K562 (cell line): ENCODE results near the gene EPB41L4B. TPM values are rescaled to one million over a fixed set of nuclear protein-coding genes. Genes with fewer than 3 reads are reported as not detected.

Experiments used
- ATAC-seq: fragments of 200-7000 bp; cut with Tn5 transposase; 3 replicates; pipeline ENCODE4 v1.9.1; 2020; ENCODE audit warnings: moderate library complexity
- BruUV-seq: library from RNA; stranded (reverse); fragments of 400-500 nt; replicated peaks from 2 replicates; lab custom pipeline; 2021; lab: Mats Ljungman, UMichigan
- CTCF ChIA-PET: fragments of 300-600 bp; formaldehyde crosslinking; extraction: SDS; loops from one replicate; lab custom pipeline; 2021; ENCODE audit warnings: low intra/inter-chr PET ratio; lab: Yijun Ruan, JAX
- POLR2A ChIA-PET: fragments of 300-600, 350-650 bp; sonication (Branson Sonifier 250); formaldehyde crosslinking; extraction: SDS; loops from one replicate; lab custom pipeline; 2021; ENCODE audit warnings: antibody characterized with exemption, inconsistent platforms; lab: Yijun Ruan, JAX
- DNase-seq, 4 experiments: peaks; one replicate each; pipeline versions ENCODE4 v3.0.0 to v3.0.0-alpha.2; 2011 to 2018; ENCODE audit warnings: low spot score in 3 of 4, mixed read lengths in 3 of 4; ENCODE audit errors: extremely low read depth in 1 of 4
- FAIRE-seq: peaks from 2 replicates; lab custom pipeline; 2011; peaks lifted over from hg19 to GRCh38; lab: Jason Lieb, UNC
- H2AFZ ChIP-seq: 2 replicates; pipeline ENCODE4 v1.6.0; 2011; ENCODE audit warnings: low read depth, low read length, control low read depth, inconsistent platforms
- H3K27ac ChIP-seq: fragments of 200-600 bp; 3 replicates; pipeline ENCODE4 v1.8.0; 2011; ENCODE audit warnings: low read depth, mild to moderate bottlenecking, control low read depth, inconsistent platforms, low read length, moderate library complexity, mixed read lengths; ENCODE audit errors: extremely low read depth
- H3K27me3 ChIP-seq, 2 experiments: fragments of 300-600 bp in 1 of 2; 2 replicates in 1 of 2; 3 replicates in 1 of 2; pipeline versions ENCODE4 v1.6.0 to v1.8.0; 2011; ENCODE audit warnings: inconsistent platforms in 2 of 2, low read length in 2 of 2, mild to moderate bottlenecking in 1 of 2, mixed read lengths in 1 of 2, moderate library complexity in 1 of 2; ENCODE audit not compliant: control insufficient read depth in 2 of 2, insufficient read depth in 2 of 2
- H3K36me3 ChIP-seq: fragments of 300-600 bp; 3 replicates; pipeline ENCODE4 v1.8.0; 2011; ENCODE audit warnings: mild to moderate bottlenecking, low read length, inconsistent platforms; ENCODE audit not compliant: control insufficient read depth, insufficient read depth
- H3K4me1 ChIP-seq, 2 experiments: fragments of 200-600 bp in 1 of 2; replicated peaks in 1 of 2; 2 replicates in 1 of 2; 3 replicates in 1 of 2; pipeline versions ENCODE4 v1.5.1 to v1.8.0; 2011; ENCODE audit warnings: inconsistent platforms in 2 of 2, low read length in 2 of 2, mild to moderate bottlenecking in 1 of 2, mixed read lengths in 1 of 2, moderate library complexity in 1 of 2; ENCODE audit not compliant: control insufficient read depth in 2 of 2, insufficient read depth in 2 of 2
- H3K4me2 ChIP-seq: 2 replicates; pipeline ENCODE4 v1.6.1; 2011; ENCODE audit warnings: low read length, control low read depth, inconsistent platforms, mixed read lengths; ENCODE audit not compliant: insufficient read depth
- H3K4me3 ChIP-seq: fragments of 200-600 bp; sonication (generic), shearing (Covaris generic); 2 replicates; pipeline ENCODE4 v1.5.1; 2016; ENCODE audit warnings: control low read depth, inconsistent platforms
- H3K79me2 ChIP-seq: fragments of 200-600 bp; 3 replicates; pipeline ENCODE4 v1.8.0; 2011; ENCODE audit warnings: low read length, inconsistent platforms; ENCODE audit not compliant: control insufficient read depth, insufficient read depth
- H3K9ac ChIP-seq, 2 experiments: 2 replicates each; pipeline versions ENCODE4 v1.6.0 to v1.6.1; 2011; ENCODE audit warnings: low read depth in 2 of 2, low read length in 2 of 2, control low read depth in 1 of 2, inconsistent platforms in 1 of 2, mild to moderate bottlenecking in 1 of 2, mixed read lengths in 1 of 2; ENCODE audit not compliant: insufficient read depth in 1 of 2
- H3K9me1 ChIP-seq: one replicate; pipeline ENCODE4 v1.6.0; 2011; ENCODE audit warnings: inconsistent platforms, mild to moderate bottlenecking, low read length, moderate library complexity; ENCODE audit not compliant: control insufficient read depth, insufficient read depth
- H3K9me3 ChIP-seq: replicated peaks from 2 replicates; pipeline ENCODE4 v1.5.1; 2011; ENCODE audit warnings: low read depth, low read length, inconsistent platforms; ENCODE audit not compliant: control insufficient read depth, insufficient read depth
- H4K20me1 ChIP-seq: replicated peaks from 2 replicates; pipeline ENCODE4 v1.6.1; 2011; ENCODE audit warnings: low read length, inconsistent platforms, mixed read lengths; ENCODE audit not compliant: control insufficient read depth, insufficient read depth
- BACH1 ChIP-seq: fragments of 200-800 bp; sonication (Bioruptor generic); IDR thresholded peaks from 2 replicates; pipeline ENCODE4 v1.6.1; 2016; ENCODE audit warnings: missing genetic modification characterization, missing compliant biosample characterization
- CBX3 ChIP-seq, 2 experiments: IDR thresholded peaks; 1 replicate in 1 of 2; 2 replicates in 1 of 2; pipeline ENCODE4 v1.6.1; 2012; ENCODE audit warnings: inconsistent platforms in 2 of 2, low read length in 2 of 2, borderline replicate concordance in 1 of 2, control low read depth in 1 of 2
- MCM2 ChIP-seq: fragments of 450-650 bp; IDR thresholded peaks from 2 replicates; pipeline ENCODE4 v1.6.1; 2017; ENCODE audit warnings: low read depth, mild to moderate bottlenecking
- NFATC3 ChIP-seq: fragments of 450-650 bp; IDR thresholded peaks from 2 replicates; pipeline ENCODE4 v1.6.1; 2017; ENCODE audit warnings: mild to moderate bottlenecking
- PHF8 ChIP-seq: fragments of 200-600 bp; sonication (generic); IDR thresholded peaks from 2 replicates; pipeline ENCODE4 v1.6.1; 2012; ENCODE audit warnings: mixed run types, mild to moderate bottlenecking, inconsistent platforms, low read length, moderate library complexity, borderline replicate concordance
- RBFOX2 ChIP-seq: fragments of 200-400 bp; formaldehyde crosslinking; IDR thresholded peaks from 2 replicates; pipeline ENCODE4 v1.6.1; 2017; ENCODE audit warnings: low read depth, mild to moderate bottlenecking, low read length, moderate library complexity
- SMC3 ChIP-seq: conservative IDR thresholded peaks from 2 replicates; pipeline ENCODE4 v1.6.1; 2011; ENCODE audit warnings: low read depth, low read length, improper control_type of control experiment; ENCODE audit not compliant: insufficient read depth
- TEAD2 ChIP-seq: fragments of 450-650 bp; IDR thresholded peaks from 2 replicates; pipeline ENCODE4 v1.6.1; 2016; ENCODE audit warnings: missing genetic modification characterization, control low read depth, missing compliant biosample characterization
- TOE1 ChIP-seq, 2 experiments: fragments of 450-650 bp in 1 of 2; sonication (generic) in 1 of 2; formaldehyde crosslinking in 1 of 2; IDR thresholded peaks; 2 replicates each; pipeline versions ENCODE4 v1.7.1 to v1.8.0; 2016 to 2022; ENCODE audit warnings: borderline replicate concordance in 2 of 2, mild to moderate bottlenecking in 2 of 2, antibody characterized with exemption in 1 of 2, inconsistent platforms in 1 of 2, low read depth in 1 of 2, missing genetic modification reagents in 1 of 2, moderate library complexity in 1 of 2
- ZBED1 ChIP-seq: IDR thresholded peaks from 2 replicates; pipeline ENCODE4 v1.6.1; 2014
- WGBS: fragments of 100-300 bp; shearing (Covaris generic); methylation state at CpG from one replicate; pipeline ENCODE4 v1.1.6; 2016; ENCODE audit warnings: low coverage, mixed read lengths; ENCODE audit not compliant: insufficient coverage; ENCODE audit errors: missing lambda C conversion rate; 5-methylcytosine and 5-hydroxymethylcytosine counted together
- in situ Hi-C: fragments of 300-500 bp; cut with MboI; formaldehyde crosslinking; loops from 4 replicates; pipeline ENCODE4 v1.15.0; 2018; ENCODE audit warnings: inconsistent platforms, mixed read lengths
- intact Hi-C: fragments of 100-400 bp; cut with micrococcal nuclease; formaldehyde crosslinking; loops from 2 replicates; pipeline ENCODE4 v1.14.2; 2022
- polyA plus RNA-seq, 8 experiments: library from polyadenylated mRNA; depleted of rRNA in 4 of 8; stranded (reverse) in 5 of 8; unstranded in 3 of 8; fragments of >200 nt; fragmentation: Nextera tagmentation in 2 of 8; fragmentation: Illumina TruSeq in 1 of 8; extraction: Ambion mirVana in 2 of 8; extraction: Trizol in 1 of 8; gene quantifications; 2 replicates each; pipeline versions ENCODE4 v1.2.1 to v1.2.3, GENCODE V29; 2011 to 2014; ENCODE audit warnings: inconsistent platforms in 1 of 8, missing spikeins in 1 of 8
- total RNA-seq, 7 experiments: library from RNA; depleted of rRNA in 6 of 7; stranded (reverse); fragments of >200 nt in 6 of 7; fragmentation: Illumina TruSeq in 2 of 7; extraction: Trizol in 2 of 7; gene quantifications; 2 replicates each; pipeline versions ENCODE4 v1.2.1 to v1.2.3, GENCODE V29; 2011 to 2021; ENCODE audit warnings: low replicate concordance in 1 of 7
- TF ChIP-seq, protein P1 (sequence below), 3 experiments: fragments of 200-800 bp in 1 of 3; fragments of 250-450 bp in 1 of 3; fragments of 450-650 bp in 1 of 3; sonication (Bioruptor Pico) in 1 of 3; sonication (Bioruptor generic) in 1 of 3; formaldehyde crosslinking in 1 of 3; IDR thresholded peaks; 2 replicates each; pipeline versions ENCODE4 v1.6.1 to v1.8.0; 2016 to 2022; ENCODE audit warnings: mild to moderate bottlenecking in 2 of 3, missing genetic modification characterization in 2 of 3, missing compliant biosample characterization in 1 of 3, moderate library complexity in 1 of 3

EPB41L4B gene
- total and polyA plus RNA-seq, 9 of the 15 experiments (the other 6 are each of a cell fraction or from before 2014, with no cell fraction given): 0.09 to 0.38 (median 0.21) TPM

- 0 out of 2 replicates have a peak, but pooled peaks have one; percentile 40 for TF ChIP-seq TEAD2 (tag)
- peak; percentile 40; the same call in 1 of the 2 replicates for TF ChIP-seq SMC3
- TF ChIP-seq BACH1: no peak
Measured at GRCh38 chr9:109182940-109183798, 137.7 kb downstream of the EPB41L4B start (continued).

- no TSS peak for BruUV-seq
- Histone ChIP-seq H3K79me2 (no peaks in the 10 kb centered on the region), H3K9ac (no peak overlapping the region), H3K27ac (no peak overlapping the region), H3K4me3 (no peak overlapping the region), H3K4me2 (no peak overlapping the region), H4K20me1 (no peaks in the 10 kb centered on the region), H2AFZ (peak overlapping the region; percentile 19; the same call in 1 of the 2 replicates), H3K9me3 (no peaks in the 10 kb centered on the region), H3K9me1 (no peaks in the 10 kb centered on the region), H3K4me1 (no peaks in the 10 kb centered on the region; a peak in 3 of 5 replicates), H3K27me3 (no peaks in the 10 kb centered on the region; a peak in 1 of 5 replicates), H3K36me3 (no peaks in the 10 kb centered on the region)
- in situ Hi-C loops (no loop called here), intact Hi-C loops (loop anchor here (5.0 to 10.0 kb wide), 2 partner anchors 85 to 298 kb away; no protein-coding TSS in a partner anchor)
- DNase-seq (no peak), ATAC-seq (no peak), FAIRE-seq (no peak)
- CTCF ChIA-PET: interaction anchor here (1.2 kb wide), 1 partner anchor 138 kb away, joined by 3 read pairs; the partner anchor contains the start of gene EPB41L4B
- WGBS: 80% methylated on average over 9 of the region's 9 CpGs
- POLR2A ChIA-PET: interaction anchor here (0.9 to 1.3 kb wide), 2 partner anchors 22 to 53 kb away, joined by 3 read pairs; no protein-coding TSS in a partner anchor
- TF ChIP-seq MCM2 (no peak), TOE1 (IDR thresholded peaks at IDR 0.05; ENCODE audit: borderline replicate concordance) (no peak), TOE1 (CRISPR knock-in tag; IDR thresholded peaks at IDR 0.05; ENCODE audit: borderline replicate concordance, low read depth) (no peak), CBX3 (IDR thresholded peaks at IDR 0.05; ENCODE audit: borderline replicate concordance in 1 of 2, low read length in 2 of 2) (no peak), ZBED1 (no peak), NFATC3 (no peak), RBFOX2 (no peak), PHF8 (no peak)
- TF ChIP-seq, protein P1, sequence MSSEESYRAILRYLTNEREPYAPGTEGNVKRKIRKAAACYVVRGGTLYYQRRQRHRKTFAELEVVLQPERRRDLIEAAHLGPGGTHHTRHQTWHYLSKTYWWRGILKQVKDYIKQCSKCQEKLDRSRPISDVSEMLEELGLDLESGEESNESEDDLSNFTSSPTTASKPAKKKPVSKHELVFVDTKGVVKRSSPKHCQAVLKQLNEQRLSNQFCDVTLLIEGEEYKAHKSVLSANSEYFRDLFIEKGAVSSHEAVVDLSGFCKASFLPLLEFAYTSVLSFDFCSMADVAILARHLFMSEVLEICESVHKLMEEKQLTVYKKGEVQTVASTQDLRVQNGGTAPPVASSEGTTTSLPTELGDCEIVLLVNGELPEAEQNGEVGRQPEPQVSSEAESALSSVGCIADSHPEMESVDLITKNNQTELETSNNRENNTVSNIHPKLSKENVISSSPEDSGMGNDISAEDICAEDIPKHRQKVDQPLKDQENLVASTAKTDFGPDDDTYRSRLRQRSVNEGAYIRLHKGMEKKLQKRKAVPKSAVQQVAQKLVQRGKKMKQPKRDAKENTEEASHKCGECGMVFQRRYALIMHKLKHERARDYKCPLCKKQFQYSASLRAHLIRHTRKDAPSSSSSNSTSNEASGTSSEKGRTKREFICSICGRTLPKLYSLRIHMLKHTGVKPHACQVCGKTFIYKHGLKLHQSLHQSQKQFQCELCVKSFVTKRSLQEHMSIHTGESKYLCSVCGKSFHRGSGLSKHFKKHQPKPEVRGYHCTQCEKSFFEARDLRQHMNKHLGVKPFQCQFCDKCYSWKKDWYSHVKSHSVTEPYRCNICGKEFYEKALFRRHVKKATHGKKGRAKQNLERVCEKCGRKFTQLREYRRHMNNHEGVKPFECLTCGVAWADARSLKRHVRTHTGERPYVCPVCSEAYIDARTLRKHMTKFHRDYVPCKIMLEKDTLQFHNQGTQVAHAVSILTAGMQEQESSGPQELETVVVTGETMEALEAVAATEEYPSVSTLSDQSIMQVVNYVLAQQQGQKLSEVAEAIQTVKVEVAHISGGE (CRISPR knock-in tag; IDR thresholded peaks at IDR 0.05): no peak
Measured at GRCh38 chr9:109182550-109182939, 138.3 kb downstream of the EPB41L4B start.
